GM19468 (cell line): Measurements from ENCODE around the gene NACA2.
"Not testable (repeated sequence)": the region's sequence is repeated elsewhere in the genome, so short reads cannot be mapped to it uniquely, and the experiment has no call there.

Experiments
- ATAC-seq: cut with Tn5 transposase; IDR thresholded peaks from one replicate; pipeline ENCODE4 v1.9.1; 2021; ENCODE audit warnings: mild to moderate bottlenecking, moderate library complexity, moderate number of reproducible peaks; ENCODE audit not compliant: unreplicated experiment; ENCODE audit errors: extremely low read depth

Gene NACA2

GRCh38 chr17:61556224-61557188 is 34.5 kb downstream of the NACA2 start:
- ATAC-seq: no peak

GRCh38 chr17:61555127-61555566 is 35.9 kb downstream of the NACA2 start:
- no peak for ATAC-seq

DNA sequence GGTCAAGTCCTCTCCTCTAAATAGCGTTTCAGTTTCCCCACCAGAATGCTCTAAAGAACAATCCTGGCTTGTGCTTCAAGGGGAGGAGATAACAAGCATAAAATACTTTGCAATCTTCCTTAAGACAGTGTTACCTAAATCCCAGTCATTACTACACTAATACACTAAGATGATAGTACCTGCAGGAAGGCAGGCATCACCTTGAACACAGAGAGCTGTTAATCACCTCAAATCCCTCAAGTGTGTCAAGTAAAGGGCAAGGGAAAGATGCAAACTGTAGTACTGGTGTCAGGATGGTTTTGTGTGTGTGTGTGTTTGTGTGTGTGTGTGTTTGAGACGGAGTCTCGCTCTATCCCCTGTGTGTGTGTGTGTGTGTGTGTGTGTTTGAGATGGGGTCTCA is 36.8 kb downstream of the NACA2 start:
- no peak for ATAC-seq

DNA sequence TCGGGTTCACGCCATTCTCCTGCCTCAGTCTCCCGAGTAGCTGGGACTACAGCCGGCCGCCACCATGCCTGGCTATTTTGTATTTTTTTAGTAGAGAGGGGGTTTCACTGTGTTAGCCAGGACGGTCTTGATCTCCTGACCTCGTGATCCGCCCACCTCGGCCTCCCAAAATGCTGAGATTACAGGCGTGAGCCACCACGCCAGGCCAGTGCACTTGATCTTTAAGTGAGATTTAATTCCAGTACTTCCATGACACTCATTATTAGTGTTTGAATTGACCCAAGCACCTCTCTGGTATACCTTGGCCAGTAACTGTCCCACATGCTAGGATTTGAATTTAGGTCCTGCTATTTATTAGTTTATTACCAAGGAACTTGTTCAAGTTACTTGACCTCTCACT is 38.5 kb downstream of the NACA2 start:
- ATAC-seq: not testable (repeated sequence)

- ATAC-seq: no peak
These were observed 39.7 kb downstream of the NACA2 start for GRCh38 chr17:61551255-61551742.

DNA sequence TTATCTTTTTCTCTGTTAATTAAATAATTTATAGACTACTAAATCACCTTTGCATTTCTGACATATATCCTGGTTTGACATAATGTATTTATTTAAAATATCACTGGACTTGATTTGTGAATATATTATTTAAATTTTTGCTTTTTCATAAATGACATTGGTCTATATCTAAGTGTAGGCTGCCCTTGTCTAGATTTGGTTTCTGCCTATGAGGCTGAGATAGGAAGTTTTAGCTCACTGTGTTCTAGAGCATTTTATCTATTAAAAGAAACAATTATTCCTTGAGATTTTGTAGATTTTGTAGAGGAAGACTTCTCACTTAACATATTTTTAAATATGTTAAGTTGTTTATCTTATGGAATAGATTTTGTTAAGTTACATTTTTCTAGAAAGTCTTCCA is 43.9 kb downstream of the NACA2 start:
- ATAC-seq: no peak

- ATAC-seq: no peak
These were observed 45.6 kb downstream of the NACA2 start for GRCh38 chr17:61545335-61545938.

GRCh38 chr17:61543786-61544415 is 47.1 kb downstream of the NACA2 start:
- no peak for ATAC-seq

DNA sequence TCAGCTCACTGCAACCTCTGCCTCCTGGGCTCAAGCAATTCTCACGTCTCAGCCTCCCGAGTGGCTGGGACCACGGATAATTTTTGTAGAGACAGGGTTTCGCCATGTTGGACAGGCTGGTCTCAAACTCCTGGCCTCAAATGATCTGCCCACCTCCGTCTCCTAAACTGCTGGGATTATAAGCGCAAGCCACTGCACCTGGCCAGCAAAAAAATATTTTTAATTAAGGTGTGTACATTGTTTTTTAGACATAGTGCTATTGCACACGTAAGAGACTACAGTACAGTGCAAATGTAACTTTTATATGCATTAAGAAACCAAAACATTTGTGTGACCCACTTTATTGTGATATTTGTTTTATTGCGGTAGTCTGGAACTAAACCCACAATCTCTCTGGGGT is 49.0 kb downstream of the NACA2 start:
- ATAC-seq: no peak

- ATAC-seq: no peak
These were observed 50.1 kb downstream of the NACA2 start for GRCh38 chr17:61540874-61541273.
